ENCODE results near the gene LITAFD. TPM values are rescaled to one million over a fixed set of nuclear protein-coding genes. Genes with fewer than 3 reads are reported as not detected.

Gene LITAFD
- total RNA-seq, 4 donors from 2014 or later, result not detected

DNA sequence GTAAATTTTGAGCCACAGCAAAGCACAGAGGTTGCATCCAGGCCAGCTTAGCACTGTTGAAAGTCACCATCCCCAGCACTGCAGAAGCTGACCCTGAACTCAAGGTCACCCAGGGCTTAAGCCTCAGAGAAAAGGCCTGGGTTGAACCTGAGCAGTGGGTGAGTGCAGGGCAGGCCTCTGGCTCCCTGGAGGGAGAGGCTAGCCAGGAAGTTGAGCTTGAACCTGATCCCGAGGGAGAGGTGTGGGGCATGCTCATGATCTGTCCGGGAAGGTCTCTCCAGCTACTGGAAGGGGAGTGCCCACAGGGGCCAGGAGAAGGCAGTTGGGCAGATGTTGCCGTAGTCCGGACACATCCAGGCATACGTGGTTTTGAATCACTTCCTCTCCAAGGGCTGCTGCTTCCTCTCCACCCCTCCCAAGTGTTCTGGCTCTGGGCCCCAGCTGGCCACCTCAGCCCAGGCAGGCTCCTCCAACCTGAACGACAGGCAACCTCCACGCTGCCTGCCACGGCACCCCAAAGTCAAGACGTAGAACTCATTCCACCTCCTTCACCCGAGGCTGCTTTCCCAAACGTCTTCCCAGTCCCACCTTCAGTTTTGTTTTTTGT lies 31.8 kb upstream of the LITAFD start:
- DNase-seq (ENCODE audit: low spot score in 2 of 2), result peak; percentile 54 to 55
- WGBS, 2 donors, result 42 to 58% methylated on average over 10 to 11 of the region's 11 CpGs
- no peak overlapping the region for H3K4me3 ChIP-seq
- TF ChIP-seq CTCF (IDR thresholded peaks at IDR 0.05) (no peak), POLR2A (IDR thresholded peaks at IDR 0.05) (no peak), EP300 (IDR thresholded peaks at IDR 0.05) (peak in 1 of 2 donors; percentile 76)
- peaks cover 0 to 82% (median 15%) of the 10 kb centered on the region in 4 donors for H3K4me1 ChIP-seq
- peaks cover 0 to 83% (median 0%) of the 10 kb centered on the region in 3 donors for H3K36me3 ChIP-seq
- H3K27ac ChIP-seq, result peak overlapping the region in 2 of 4 donors; percentile 74
- no peaks in the 10 kb centered on the region for H3K27me3 ChIP-seq
- no peaks in the 10 kb centered on the region for H3K9me3 ChIP-seq

DNA sequence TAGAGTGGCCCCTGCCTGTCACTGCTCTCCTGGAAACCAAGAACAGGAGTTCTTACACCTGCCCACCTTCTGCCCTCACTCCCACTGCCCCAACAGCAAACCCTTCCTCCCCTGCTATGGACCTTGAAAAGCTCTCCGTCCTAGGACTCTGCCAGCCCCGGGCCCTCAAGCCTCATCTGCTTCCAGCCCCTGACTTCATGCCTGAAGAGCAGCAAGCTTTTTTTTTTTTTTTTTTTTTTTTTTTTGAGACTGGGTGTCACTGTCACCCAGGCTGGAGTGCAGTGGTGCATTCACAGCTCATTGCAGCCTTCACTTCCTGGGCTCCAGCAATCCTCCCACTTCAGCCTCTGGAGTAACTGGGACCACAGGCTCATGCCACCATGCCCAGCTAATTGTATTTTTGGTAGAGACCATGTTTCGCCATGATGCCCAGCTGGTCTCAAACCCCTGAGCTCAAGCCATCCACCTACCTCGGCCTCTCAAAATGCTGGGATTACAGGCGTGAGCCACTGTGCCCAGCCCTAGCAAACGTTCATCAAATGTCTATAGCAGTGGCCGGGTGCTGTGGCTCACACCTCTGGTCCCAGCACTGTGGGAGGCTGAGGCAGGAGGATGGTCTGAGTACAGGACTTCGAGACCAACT lies 30.3 kb upstream of the LITAFD start:
- Histone ChIP-seq H3K27me3 (no peaks in the 10 kb centered on the region), H3K9me3 (no peaks in the 10 kb centered on the region), H3K4me3 (no peak overlapping the region), H3K36me3 (peaks cover 0 to 96% (median 10%) of the 10 kb centered on the region in 3 donors), H3K4me1 (peaks cover 0 to 73% (median 15%) of the 10 kb centered on the region in 4 donors), H3K27ac (peak overlapping the region in 1 of 4 donors; percentile 14)
- TF ChIP-seq POLR2A (IDR thresholded peaks at IDR 0.05) (no peak), CTCF (IDR thresholded peaks at IDR 0.05) (no peak), EP300 (IDR thresholded peaks at IDR 0.05) (no peak)
- DNase-seq (ENCODE audit: low spot score in 2 of 2), result no peak
- 89 to 90% methylated on average over 8 of the region's 8 CpGs for WGBS, 2 donors

GRCh38 chr16:8852534-8852933 lies 29.6 kb upstream of the LITAFD start:
- no peak for DNase-seq (ENCODE audit: low spot score in 2 of 2)
- H3K27ac ChIP-seq, result peak overlapping the region in 1 of 4 donors; percentile 14
- no peaks in the 10 kb centered on the region for H3K27me3 ChIP-seq
- TF ChIP-seq CTCF (IDR thresholded peaks at IDR 0.05) (no peak), POLR2A (IDR thresholded peaks at IDR 0.05) (no peak), EP300 (IDR thresholded peaks at IDR 0.05) (no peak)
- 77 to 78% methylated on average over 8 of the region's 8 CpGs for WGBS, 2 donors
- H3K4me3 ChIP-seq, result no peak overlapping the region
- H3K9me3 ChIP-seq, result no peaks in the 10 kb centered on the region
- H3K36me3 ChIP-seq, result peaks cover 0 to 94% (median 10%) of the 10 kb centered on the region in 3 donors
- H3K4me1 ChIP-seq, result peaks cover 0 to 67% (median 13%) of the 10 kb centered on the region in 4 donors

GRCh38 chr16:8853150-8853549 lies 29.0 kb upstream of the LITAFD start:
- H3K4me1 ChIP-seq, result peaks cover 0 to 64% (median 12%) of the 10 kb centered on the region in 4 donors
- no peak for DNase-seq (ENCODE audit: low spot score in 2 of 2)
- TF ChIP-seq CTCF (IDR thresholded peaks at IDR 0.05), result no peak
- no peak for TF ChIP-seq EP300 (IDR thresholded peaks at IDR 0.05)
- no peak for TF ChIP-seq POLR2A (IDR thresholded peaks at IDR 0.05)
- H3K27ac ChIP-seq, result peak overlapping the region in 1 of 4 donors; percentile 14
- 55 to 77% methylated on average over 7 of the region's 7 CpGs for WGBS, 2 donors
- peaks cover 0 to 93% (median 10%) of the 10 kb centered on the region in 3 donors for H3K36me3 ChIP-seq
- H3K9me3 ChIP-seq, result no peaks in the 10 kb centered on the region
- H3K4me3 ChIP-seq, result no peak overlapping the region
- H3K27me3 ChIP-seq, result no peaks in the 10 kb centered on the region

DNA sequence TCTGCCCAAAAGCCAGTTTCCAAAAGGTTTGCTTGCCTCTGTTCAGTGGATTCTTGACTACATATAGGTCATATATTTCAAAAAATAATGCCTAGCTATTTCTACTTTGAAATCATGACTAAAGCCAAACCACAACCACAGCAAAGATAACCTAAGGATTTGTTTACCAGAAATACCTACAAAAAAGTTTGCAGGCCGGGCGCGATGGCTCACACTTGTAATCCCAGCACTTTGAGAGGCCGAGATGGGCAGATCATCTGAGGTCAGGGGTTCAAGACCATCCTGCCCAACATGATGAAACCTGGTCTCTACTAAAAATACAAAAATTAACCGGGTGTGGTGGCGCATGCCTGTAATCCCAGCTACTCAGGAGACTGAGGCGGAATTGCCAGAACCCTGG lies 28.5 kb upstream of the LITAFD start:
- peaks cover 0 to 93% (median 10%) of the 10 kb centered on the region in 3 donors for H3K36me3 ChIP-seq
- H3K4me1 ChIP-seq, result peaks cover 0 to 65% (median 12%) of the 10 kb centered on the region in 4 donors
- 91 to 95% methylated on average over 7 of the region's 7 CpGs for WGBS, 2 donors
- H3K27me3 ChIP-seq, result no peaks in the 10 kb centered on the region
- peak overlapping the region in 1 of 4 donors; percentile 52 for H3K27ac ChIP-seq
- TF ChIP-seq EP300 (IDR thresholded peaks at IDR 0.05) (no peak), POLR2A (IDR thresholded peaks at IDR 0.05) (no peak), CTCF (IDR thresholded peaks at IDR 0.05) (no peak)
- DNase-seq (ENCODE audit: low spot score in 2 of 2), result no peak
- H3K9me3 ChIP-seq, result no peaks in the 10 kb centered on the region
- no peak overlapping the region for H3K4me3 ChIP-seq

All from tibial nerve (tissue), 4 donors.